Measurements from ENCODE around the gene RPTOR.

GRCh38 chr17:80927791-80928216 is 383.2 kb downstream of the RPTOR start:
- TF ChIP-seq YY1 (tag by site-specific recombination; IDR thresholded peaks at IDR 0.05) (no peak), ZSCAN5A (tag by site-specific recombination; IDR thresholded peaks at IDR 0.05) (no peak), GFI1B (tag by site-specific recombination; IDR thresholded peaks at IDR 0.05) (no peak), ZBTB49 (tag by site-specific recombination; IDR thresholded peaks at IDR 0.05; ENCODE audit: low read depth) (no peak)
